ENCODE data around the gene ARRDC1.

DNA sequence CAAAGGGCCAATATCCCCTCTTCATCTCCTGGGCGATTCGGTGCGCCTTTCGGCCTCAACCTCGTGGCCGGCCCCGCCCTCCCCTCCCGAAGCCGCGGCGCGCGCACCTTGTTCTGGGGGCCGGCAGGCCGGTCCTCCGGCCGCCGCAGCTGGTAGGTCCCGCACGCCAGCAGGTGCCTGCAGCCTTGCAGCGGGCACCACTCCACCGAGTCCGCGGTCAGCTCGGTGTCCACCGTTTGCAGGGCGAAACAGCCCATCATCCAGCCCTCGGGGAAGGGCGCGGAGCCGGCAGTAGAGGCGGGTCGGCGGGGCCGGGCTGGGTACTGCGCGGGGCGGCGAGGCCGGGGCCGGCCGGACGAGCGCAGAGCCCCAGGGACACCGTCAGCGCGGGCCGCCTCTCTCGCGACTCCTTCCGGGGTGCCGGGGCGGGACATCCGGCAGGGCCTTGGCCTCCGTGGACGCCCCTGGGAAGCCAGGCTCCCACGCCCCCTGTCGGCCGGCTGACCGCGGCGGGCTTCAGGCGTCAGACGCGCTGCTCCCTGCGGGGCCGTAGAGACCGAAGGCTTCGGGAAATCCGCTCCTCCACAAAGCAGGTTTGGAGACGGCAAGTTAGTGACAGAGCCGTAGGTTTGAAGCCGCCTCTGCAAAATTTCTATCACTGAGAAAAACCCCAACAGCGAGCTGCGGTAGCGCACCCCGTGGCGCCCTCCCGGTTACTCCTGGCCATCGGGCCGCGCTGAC, 26.8 kb upstream of the ARRDC1 start, which contains the start of gene DPH7:
- TF ChIP-seq, protein P1, sequence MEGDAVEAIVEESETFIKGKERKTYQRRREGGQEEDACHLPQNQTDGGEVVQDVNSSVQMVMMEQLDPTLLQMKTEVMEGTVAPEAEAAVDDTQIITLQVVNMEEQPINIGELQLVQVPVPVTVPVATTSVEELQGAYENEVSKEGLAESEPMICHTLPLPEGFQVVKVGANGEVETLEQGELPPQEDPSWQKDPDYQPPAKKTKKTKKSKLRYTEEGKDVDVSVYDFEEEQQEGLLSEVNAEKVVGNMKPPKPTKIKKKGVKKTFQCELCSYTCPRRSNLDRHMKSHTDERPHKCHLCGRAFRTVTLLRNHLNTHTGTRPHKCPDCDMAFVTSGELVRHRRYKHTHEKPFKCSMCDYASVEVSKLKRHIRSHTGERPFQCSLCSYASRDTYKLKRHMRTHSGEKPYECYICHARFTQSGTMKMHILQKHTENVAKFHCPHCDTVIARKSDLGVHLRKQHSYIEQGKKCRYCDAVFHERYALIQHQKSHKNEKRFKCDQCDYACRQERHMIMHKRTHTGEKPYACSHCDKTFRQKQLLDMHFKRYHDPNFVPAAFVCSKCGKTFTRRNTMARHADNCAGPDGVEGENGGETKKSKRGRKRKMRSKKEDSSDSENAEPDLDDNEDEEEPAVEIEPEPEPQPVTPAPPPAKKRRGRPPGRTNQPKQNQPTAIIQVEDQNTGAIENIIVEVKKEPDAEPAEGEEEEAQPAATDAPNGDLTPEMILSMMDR (conservative IDR thresholded peaks at IDR 0.05; ENCODE audit: low read depth, low read length) = peak; percentile 94
- TF ChIP-seq EZH2 (IDR thresholded peaks at IDR 0.05; ENCODE audit: borderline replicate concordance, low read depth, low read length, poor library complexity, severe bottlenecking) = no peak
